HPDE6-E6E7 (cell line): ENCODE results near the gene RAB39A.

Experiments
- DNase-seq: peaks from one replicate; pipeline ENCODE4 v3.0.0; 2011; ENCODE audit warnings: missing footprints; ENCODE audit errors: extremely low spot score

Gene RAB39A

DNA sequence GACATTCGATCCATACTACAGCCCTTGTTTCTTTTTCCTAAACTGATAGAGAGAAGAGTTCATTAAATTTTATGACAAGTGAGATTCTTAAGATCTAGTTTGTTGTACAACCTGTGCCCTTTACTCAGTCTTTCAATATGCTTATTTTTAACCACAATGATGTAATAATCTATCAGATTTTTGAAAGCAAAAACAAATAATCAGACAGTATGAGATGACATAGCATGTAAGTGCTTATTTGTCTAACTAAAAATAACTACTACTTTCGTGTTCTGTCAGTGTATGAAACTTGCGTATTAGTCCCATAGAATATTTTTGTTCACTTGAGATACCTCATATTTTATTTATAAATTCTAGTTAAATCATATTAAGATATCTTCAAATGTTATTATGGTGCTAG is 33.2 kb downstream of the RAB39A start:
- DNase-seq, result no peak

- no peak for DNase-seq
Observed at GRCh38 chr11:107962181-107962580, 33.9 kb downstream of the RAB39A start.

- no peak for DNase-seq
Observed at GRCh38 chr11:107963091-107963490, 34.8 kb downstream of the RAB39A start.

- no peak for DNase-seq
Observed at GRCh38 chr11:107969219-107969618, 41.0 kb downstream of the RAB39A start.

DNA sequence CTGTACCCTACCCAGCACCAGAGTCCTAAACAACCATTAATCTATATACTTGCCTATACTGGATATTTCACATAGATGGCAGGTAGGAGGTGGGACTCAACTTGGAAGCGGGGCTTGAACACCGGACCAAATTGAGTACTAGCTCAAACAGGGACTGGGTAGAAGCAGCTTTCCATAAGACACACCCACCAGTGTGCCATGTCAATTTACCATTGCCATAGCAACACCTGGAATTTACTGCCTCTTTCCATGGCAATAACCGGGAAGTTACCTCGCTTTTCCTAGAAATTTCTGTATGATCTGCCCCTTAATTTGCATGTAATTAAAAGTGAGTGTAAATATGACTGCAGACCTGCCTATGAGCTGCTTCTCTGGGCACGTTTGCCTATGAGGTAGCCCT is 41.8 kb downstream of the RAB39A start:
- DNase-seq, result no peak

- DNase-seq, result no peak
Observed at GRCh38 chr11:107973641-107974040, 45.4 kb downstream of the RAB39A start.

- no peak for DNase-seq
Observed at GRCh38 chr11:107988397-107989158, 60.3 kb downstream of the RAB39A start.

DNA sequence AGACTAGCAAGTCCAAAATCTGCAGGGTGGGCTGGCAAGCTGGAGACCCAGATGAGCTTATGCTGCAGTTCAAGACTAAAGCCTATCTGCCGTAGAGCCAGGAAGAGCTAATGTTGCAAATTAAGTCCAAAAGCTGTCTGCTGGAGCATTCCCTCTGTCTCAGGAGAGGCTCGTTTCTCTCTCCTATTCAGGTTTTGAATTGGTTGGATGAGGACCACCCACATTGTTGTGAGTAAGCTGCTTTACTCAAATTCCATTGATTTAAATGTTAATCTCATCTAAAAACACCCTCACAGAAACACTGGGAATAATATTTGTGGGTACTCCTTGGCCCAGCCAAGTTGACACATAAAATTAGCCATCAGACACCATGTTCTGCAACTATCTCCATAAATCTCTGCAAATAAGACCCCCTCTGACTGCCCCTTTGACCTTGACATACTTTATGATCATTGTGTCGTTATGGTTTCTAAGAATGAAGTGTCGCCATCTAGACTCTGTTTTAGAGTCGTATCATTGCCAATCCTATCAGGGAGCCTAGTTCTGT is 63.7 kb downstream of the RAB39A start:
- DNase-seq, result no peak

DNA sequence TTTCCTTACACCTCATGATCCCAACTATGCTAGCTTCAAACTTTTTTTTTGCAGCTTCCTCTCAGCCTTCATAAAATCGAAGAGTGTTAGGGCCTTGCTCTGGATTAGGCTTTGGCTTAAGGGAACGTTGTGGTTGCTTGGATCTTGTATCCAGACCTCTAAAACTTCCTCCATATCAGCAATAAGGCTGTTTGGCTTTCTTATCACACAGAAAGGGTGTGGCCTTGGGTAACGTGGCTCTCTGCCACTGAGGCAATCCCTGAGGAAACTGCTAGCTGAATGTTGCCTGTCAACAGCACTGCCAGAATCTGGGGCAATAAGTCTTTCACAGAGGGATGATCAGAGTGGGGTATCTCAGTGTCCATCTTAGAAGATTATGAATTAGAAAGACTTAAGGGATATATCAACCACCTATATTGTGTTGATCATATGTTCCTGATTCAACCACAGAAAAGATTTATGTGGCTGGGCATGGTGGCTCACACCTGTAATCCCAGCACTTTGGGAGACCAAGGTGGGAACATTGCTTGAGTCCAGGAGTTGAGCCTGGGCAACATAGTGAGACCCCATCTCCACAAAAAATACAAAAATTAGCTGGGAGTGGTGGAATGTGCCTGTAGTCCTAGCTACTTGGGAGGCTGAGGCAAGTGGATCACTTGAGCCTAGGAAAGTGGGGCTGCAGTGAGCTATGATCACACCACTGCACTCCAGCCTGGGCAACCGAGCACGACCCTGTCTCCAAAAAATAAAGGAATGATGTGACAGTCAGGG is 67.9 kb downstream of the RAB39A start:
- DNase-seq, result no peak

GRCh38 chr11:107998761-107999160 is 70.5 kb downstream of the RAB39A start:
- no peak for DNase-seq

GRCh38 chr11:107999759-108000455 is 71.7 kb downstream of the RAB39A start:
- DNase-seq, result peak; percentile 61

DNA sequence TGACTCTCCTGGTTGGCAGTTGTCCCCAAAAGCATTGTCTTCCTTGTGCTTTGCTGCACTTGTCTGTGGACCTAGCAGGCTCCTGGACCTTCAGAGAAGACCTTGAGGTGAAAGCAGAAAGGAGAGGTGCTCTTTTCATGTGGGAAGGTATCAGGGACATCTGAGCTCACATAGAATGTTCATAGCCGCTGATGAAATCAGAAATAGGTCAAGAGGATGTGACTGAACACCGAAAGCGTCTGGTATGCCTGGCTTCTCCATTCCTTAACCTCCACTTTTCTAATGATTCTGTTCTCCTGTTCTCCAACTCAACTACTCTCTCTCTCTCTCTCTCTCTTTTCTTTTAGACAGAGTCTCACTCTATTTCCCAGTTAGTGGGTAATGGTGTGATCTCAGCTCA is 74.2 kb downstream of the RAB39A start:
- no peak for DNase-seq

DNA sequence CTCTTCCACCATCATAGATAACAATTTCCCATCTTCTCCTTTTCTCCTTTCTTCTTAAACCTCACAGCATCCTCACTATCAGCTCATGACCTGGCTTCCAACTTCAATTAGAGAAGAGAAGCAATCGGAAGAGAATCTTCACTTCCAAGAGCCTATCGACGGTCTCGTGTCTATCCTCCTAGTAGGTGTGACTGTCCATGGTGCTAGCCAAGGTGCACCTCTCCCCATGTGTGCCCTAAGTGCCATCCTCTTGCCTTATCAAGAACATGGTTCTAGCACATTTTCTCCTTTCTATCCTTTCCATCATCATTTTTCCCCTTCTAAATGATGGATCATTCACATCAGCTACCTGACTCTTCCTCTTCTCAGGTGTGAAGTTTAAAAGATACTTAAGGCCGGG is 75.4 kb downstream of the RAB39A start:
- DNase-seq, result no peak

DNA sequence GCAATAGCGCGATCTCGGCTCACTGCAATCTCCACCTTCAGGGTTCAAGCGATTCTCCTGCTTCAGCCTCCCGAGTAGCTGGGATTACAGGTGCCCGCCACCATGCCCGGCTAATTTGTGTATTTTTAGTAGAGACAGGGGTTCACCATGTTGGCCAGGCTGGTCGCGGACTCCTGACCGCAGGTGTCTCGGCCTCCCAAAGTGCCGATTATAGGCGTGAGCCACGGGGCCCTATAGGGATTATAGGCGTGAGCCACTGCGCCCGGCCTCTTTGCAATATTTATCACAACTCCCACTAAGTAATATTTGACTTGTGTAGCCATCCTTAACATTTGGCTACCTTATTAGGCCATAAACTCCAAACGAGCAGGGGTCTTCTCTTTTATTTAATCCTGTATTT is 79.6 kb downstream of the RAB39A start:
- no peak for DNase-seq

- DNase-seq, result peak; percentile 84
Observed at GRCh38 chr11:108008656-108009496, 80.6 kb downstream of the RAB39A start, which contains the start of gene CUL5. CUL5 (plus strand) TSS chr11:108008898; CDS start chr11:108009349, 451 bp downstream.

GRCh38 chr11:108009497-108010370 is 81.5 kb downstream of the RAB39A start:
- no peak for DNase-seq

DNA sequence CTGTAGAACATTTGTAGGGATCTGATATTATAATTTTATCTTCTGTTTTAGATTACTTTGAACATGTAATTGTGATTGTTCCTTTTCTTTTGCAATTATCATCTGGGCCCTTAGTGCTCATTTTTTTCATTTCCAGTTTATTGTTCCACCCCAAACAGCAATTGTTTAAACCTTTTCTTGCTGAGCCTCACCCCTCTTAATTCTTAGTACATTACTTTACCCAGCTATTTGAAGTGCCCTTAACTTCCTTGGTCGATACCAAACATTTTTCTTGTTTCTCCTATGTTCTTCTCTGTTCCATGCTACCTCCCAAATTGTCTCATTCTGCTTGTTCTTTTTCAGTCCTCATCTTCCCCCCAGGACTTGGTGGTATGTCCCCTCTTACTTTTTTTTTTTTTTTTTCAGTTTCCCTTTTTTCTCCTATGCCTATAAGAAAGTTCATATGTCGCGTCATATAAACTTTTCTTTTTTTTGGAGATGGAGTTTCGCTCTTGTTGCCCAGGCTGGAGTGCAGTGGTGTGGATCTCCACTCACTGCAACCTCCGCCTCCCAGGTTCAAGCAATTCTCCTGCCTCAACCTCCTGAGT is 84.0 kb downstream of the RAB39A start:
- DNase-seq, result no peak
